B cell (primary cell): ENCODE measurements around the gene MTG2.

Experiments used
- EZH2 ChIP-seq: IDR thresholded peaks from 2 replicates; pipeline ENCODE4 v1.6.1; 2012; ENCODE audit warnings: borderline replicate concordance, low read depth, mild to moderate bottlenecking, moderate library complexity, low read length; ENCODE audit not compliant: insufficient read depth, poor library complexity, severe bottlenecking
- TF ChIP-seq, protein P1 (sequence below): fragments of 200-600 bp; IDR thresholded peaks from one replicate; pipeline ENCODE4 v1.8.0; 2022; ENCODE audit warnings: antibody characterized with exemption, mild to moderate bottlenecking

GRCh38 chr20:62200491-62201172, 17.8 kb downstream of the MTG2 start:
- TF ChIP-seq, protein P1, sequence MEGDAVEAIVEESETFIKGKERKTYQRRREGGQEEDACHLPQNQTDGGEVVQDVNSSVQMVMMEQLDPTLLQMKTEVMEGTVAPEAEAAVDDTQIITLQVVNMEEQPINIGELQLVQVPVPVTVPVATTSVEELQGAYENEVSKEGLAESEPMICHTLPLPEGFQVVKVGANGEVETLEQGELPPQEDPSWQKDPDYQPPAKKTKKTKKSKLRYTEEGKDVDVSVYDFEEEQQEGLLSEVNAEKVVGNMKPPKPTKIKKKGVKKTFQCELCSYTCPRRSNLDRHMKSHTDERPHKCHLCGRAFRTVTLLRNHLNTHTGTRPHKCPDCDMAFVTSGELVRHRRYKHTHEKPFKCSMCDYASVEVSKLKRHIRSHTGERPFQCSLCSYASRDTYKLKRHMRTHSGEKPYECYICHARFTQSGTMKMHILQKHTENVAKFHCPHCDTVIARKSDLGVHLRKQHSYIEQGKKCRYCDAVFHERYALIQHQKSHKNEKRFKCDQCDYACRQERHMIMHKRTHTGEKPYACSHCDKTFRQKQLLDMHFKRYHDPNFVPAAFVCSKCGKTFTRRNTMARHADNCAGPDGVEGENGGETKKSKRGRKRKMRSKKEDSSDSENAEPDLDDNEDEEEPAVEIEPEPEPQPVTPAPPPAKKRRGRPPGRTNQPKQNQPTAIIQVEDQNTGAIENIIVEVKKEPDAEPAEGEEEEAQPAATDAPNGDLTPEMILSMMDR: no peak
- no peak for TF ChIP-seq EZH2
